GM10847 (cell line): ENCODE measurements around the gene MPRIP.

Experiments
- POLR2A ChIP-seq: IDR thresholded peaks from 2 replicates; pipeline ENCODE4 v1.6.1; 2011; ENCODE audit not compliant: insufficient read length; ENCODE audit errors: extremely low read depth

The MPRIP gene

DNA sequence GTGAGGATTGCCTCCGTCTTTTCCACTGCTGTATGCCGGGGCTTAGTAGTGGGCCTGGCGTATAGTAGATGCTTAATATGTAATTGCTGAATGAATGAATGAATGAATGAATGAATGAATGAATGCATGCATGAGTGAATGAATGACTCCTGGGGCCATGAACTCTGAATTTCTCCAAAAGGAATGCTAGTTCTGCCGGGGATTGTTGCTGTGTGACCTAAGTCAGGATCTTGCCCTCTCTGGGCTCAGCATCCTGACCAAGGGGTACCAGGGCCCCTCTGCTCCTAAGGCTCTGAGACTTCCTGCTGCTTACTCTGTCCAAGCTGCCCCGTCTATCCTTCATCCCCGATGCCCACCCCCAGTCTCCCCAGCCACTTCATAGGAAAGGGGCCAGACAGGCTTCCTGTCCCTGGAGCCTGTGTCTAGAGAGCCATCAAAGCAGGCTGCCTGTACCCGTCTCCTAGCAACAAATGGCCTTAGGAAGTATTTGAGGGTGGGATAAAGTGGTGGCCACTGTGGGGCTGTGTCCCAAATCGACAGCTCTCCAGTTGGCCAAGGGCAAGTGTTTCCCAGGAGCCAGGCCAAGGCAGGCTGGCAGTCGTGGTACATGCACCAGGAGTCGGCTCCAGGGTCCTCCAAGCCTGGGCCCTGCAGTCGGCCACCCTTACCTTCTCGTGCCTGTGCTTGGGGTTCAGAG, 11.6 kb upstream of the MPRIP start:
- no peak for TF ChIP-seq POLR2A

DNA sequence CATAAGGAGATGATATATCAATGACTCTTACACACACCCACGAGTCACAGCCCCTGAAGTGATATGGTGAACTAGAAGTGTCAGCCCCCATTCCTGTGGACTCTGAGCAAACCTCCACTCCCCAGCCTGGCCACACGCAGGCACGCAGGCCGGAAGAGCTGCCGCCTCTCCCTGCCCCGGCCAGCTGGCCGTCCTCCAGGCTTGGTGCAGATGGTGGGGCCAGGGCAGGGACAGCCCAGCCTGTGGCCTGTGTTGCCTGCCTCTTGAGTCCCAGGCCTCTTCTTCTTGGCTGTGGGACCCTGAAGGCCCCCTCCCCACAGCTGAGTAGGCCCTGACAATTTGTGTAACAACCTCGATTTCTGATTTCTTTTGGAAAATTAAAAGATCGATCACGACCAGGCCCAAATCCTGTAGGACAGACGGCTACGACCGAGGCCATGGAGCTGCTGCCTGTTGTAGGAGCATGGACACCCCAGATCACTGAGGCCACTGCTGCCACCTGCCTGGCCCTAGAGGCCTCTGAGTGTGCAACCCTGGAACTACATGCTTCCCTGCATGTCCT, 10.0 kb upstream of the MPRIP start:
- no peak for TF ChIP-seq POLR2A

DNA sequence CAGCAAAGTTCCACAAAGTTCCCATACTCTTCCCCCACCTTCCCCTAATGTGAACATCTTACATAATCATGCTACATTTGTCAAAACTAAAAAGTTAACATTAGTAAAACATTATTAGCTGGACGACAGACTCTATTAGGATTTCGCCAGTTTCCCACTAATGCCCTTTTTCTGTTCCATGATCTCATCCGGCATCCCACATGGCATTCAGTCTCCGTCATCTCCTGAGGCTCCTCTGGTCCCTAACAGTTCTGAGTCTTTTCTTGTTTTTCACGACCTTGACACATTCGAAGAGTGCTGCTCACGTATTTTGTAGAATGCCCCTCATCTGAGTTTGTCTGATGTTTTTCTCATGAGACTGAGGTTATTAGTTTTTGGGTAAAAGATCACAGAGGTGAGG, 8.8 kb upstream of the MPRIP start:
- no peak for TF ChIP-seq POLR2A

GRCh38 chr17:17034026-17034425, 8.2 kb upstream of the MPRIP start:
- TF ChIP-seq POLR2A, result no peak

GRCh38 chr17:17034496-17035075, 7.7 kb upstream of the MPRIP start:
- TF ChIP-seq POLR2A, result no peak

DNA sequence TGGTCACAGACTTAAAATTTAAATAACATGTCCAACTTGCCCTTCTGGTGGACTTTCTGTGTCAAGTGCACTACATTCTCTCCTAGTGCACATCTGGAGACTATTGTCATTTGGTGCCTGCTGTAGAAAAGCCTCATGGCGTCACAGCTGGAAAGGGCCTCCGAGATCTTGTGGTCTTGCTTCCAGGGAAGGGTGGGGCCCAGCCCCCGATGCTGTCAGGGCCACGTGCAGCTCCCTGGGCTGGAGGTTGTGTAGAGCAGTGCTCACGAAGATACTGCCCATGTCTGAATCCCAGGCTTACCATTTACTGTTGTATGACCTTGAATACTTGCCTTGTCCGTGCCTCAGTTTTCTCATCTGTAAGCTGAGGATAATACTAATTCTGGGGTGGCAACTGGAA, 6.8 kb upstream of the MPRIP start:
- no peak for TF ChIP-seq POLR2A

- TF ChIP-seq POLR2A, result no peak
These were observed 6.2 kb upstream of the MPRIP start for GRCh38 chr17:17035920-17036523.

GRCh38 chr17:17036524-17036998, 5.7 kb upstream of the MPRIP start:
- no peak for TF ChIP-seq POLR2A

DNA sequence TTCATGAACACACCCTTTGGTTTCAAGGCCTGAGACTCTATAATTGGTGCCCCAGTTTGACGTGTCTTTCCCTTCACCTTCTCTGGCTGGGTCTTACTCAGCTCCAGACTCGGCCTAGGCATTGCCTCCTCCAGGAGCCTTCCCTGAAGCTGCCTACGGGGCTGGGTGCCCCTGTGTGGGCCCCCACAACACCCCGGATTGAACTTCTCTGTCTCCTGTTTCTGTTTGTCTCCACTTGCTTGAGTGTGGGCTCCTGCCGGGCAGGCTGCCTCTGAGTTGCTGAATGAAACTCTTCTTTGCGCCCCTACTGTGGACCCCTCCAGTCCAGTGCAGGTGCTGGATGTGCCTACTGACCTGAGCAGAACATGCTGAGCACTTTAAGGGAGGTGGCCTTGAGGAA, 2.3 kb upstream of the MPRIP start:
- no peak for TF ChIP-seq POLR2A

- TF ChIP-seq POLR2A, result no peak
These were observed 1.2 kb upstream of the MPRIP start for GRCh38 chr17:17041018-17041521.

DNA sequence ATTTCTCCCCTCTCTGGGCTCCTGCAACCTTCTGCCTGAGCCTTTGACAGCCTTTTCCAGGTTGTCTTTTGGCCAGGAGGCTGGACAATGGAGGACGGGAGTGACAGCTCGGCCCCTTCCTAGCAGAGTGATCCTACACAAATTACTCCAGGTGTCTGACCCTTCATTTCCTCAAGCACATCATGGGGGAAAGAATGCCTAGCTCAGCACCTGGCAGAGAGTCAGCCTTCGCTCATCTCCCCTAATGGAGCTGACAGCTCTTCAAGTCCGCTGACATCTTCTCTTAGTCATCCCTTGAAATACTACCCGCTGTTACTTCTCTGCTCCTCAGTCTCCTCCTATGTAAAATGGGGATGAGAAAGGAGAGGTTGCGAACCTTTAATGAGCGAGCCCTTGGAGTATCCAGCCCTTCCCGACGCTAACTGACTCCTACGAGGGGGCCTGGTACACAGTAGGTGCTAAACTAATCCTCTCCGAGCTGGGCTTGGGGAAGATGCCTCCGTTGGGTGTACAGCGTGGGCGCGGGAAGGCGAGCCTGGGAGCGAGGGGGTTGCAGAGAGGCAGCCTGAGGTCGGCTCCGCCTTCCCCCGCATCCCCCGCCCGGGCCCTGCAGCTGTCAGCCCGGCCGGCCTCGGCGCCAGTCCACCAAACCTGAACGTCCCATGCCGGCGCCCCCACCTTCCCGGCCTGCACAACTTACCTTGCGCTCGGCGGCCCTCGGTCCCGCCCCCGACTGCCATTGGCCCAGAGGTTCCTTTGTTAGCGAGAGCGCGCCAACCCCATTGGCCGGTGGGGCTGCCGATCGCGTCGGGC, 480 bp upstream of the MPRIP start:
- TF ChIP-seq POLR2A, result no peak

DNA sequence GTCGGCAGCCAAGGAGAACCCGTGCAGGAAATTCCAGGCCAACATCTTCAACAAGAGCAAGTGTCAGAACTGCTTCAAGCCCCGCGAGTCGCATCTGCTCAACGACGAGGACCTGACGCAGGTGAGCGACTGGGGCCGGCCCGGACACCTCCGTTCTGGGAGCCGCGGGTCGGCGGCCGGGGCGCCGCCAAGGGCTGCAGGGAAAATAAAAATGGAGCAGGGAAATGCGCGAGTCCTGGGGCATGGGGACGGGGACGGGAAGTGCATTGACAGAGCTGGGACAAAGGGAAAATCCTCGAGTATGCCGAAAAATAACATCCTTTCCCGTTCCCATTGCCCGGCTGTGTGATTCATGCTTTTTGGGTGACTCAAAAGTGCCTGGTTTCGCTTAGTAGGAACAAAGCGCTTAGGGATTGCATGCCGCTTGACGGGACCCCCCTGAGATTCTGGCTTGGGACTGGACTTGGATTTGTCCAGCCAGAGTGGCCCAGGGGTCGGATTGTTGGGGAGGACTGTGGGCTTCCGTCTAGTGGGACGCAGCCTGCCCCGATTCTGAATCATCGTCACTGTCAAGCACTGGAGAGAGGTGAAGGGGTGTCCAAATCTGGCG, 699 bp downstream of the MPRIP start:
- TF ChIP-seq POLR2A, result no peak

DNA sequence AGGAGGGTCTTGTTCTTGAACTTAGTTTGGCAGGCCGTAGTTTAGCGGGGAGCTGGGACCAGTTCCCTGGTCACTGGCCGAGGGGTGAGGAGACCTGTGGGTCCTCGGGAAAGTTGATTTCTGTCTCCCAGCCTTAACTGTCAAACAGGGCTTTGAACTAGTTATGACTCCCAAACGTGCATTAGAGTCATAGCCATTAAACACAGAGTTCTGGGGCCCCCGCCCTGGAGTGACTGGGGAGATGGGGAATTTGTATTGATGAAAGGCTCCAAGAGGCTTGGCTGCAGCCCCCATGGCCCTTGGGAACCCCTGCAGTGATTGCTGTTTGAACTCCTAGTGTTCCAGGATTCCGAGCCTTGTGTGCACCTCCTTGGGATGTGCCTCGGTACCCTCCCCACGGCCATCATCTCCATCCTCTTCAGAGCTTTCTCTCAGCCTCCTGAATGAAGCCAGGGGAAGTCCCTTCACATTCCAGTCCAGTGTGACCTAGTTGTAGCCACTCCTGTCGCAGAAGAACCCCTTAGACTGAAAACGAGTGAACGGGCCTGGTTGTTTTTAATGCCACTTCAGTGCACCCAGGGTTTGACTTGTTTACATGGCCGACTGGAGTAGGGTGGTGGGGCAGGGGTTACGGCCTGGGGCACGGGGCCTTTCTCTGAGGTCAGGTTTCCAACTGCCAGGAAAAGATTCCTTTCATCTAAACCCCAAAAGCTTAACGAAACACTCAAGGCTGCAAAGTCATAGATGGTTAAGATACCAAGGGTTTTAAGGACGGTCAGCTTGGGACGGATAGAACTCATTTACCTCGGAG, 1.4 kb downstream of the MPRIP start:
- no peak for TF ChIP-seq POLR2A

DNA sequence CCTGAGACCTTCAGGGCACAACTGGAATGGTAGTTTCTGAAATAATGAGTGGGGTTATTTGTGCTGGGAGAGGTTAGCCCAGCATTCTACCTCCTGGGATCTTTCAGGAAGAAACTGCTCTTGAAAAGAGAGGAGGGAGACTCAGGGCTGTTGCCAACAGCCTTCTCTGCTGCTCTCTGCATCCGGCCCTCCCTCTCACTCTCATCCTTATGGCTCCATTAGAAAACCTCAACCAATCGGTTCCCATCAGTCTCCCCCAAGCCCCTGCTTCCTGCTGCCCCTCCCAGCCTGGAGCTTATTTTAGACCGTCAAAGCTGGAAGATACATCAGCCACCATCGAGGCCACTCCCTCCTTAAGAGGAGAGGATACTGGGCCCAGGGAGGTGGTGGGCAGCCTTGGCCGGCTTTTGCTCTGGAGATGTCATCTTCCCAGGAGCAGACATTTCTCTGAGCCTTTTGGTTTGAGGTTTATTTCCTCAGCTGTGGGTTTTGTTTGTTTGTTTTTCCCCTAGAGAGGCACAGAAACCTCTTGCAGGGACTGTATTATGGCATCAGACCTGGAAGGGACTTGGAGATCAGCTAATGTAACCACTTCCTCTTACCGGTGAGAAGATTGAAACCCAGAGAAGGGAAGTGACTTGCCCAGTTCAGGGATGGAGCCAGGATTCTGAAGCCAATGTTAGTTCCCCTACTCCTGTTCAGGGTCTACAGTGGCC, 2.7 kb downstream of the MPRIP start:
- no peak for TF ChIP-seq POLR2A

GRCh38 chr17:17048106-17048505, 5.8 kb downstream of the MPRIP start:
- no peak for TF ChIP-seq POLR2A
